ENCODE data around the gene CHRNA1. TPM values are rescaled to one million over a fixed set of nuclear protein-coding genes. Genes with fewer than 3 reads are reported as not detected.

Gene CHRNA1
- total and polyA plus RNA-seq, 2 of the 13 experiments (the other 11 are each of a cell fraction or from before 2014, with no cell fraction given) = not detected

- H3K4me2 ChIP-seq (ENCODE audit: low read depth, low read length) = no peak overlapping the region
- TF ChIP-seq PRDM15 (CRISPR knock-in tag; IDR thresholded peaks at IDR 0.05) = no peak
- TF ChIP-seq SIN3B (IDR thresholded peaks at IDR 0.05; ENCODE audit: low read length) = no peak
- no peak for TF ChIP-seq KDM5B (CRISPR knock-in tag; IDR thresholded peaks at IDR 0.05; ENCODE audit: borderline replicate concordance)
- no peak for TF ChIP-seq ZFP1 (CRISPR knock-in tag; IDR thresholded peaks at IDR 0.05)
- no peak for TF ChIP-seq HNF1A (IDR thresholded peaks at IDR 0.05; ENCODE audit: low read depth)
- no peak for TF ChIP-seq HNF1A (CRISPR knock-in tag; IDR thresholded peaks at IDR 0.05; ENCODE audit: borderline replicate concordance)
- H2AFZ ChIP-seq (ENCODE audit: low read length) = no peak overlapping the region
- H3K27me3 ChIP-seq (ENCODE audit: control insufficient read depth in 1 of 2, insufficient read depth in 2 of 2, low read length in 2 of 2) = peaks cover 2 to 52% of the 10 kb centered on the region in 2 experiments; a peak in 3 of 5 replicates
- 54% methylated on average over 9 of the region's 12 CpGs for WGBS (ENCODE audit: low lambda C conversion rate)
- POLR2A ChIA-PET = no interaction called here
- DNase-seq (ENCODE audit: low spot score) (no peak), FAIRE-seq (no peak), ATAC-seq (no peak)
- no peaks in the 10 kb centered on the region for H3K36me3 ChIP-seq (replicated peaks in 1 of 2; ENCODE audit: control insufficient read depth in 1 of 2, insufficient read depth in 2 of 2, low read length in 2 of 2)
- H3K4me1 ChIP-seq (ENCODE audit: insufficient read depth, low read length) = no peaks in the 10 kb centered on the region
- H4K20me1 ChIP-seq (ENCODE audit: insufficient read depth, low read length) = no peaks in the 10 kb centered on the region
- H3K27ac ChIP-seq (ENCODE audit: extremely low read length, insufficient read depth, low read length) = no peak overlapping the region
- no peaks in the 10 kb centered on the region for H3K9me3 ChIP-seq (ENCODE audit: low read length)
- intact Hi-C loops (cut with micrococcal nuclease; ENCODE audit: unreplicated experiment) (no loop called here), in situ Hi-C loops (cut with HindIII; ENCODE audit: extremely low pct_ligation_motif_present, low pct_unique_long_range_greater_than_20kb) (no loop called here)
- no peaks in the 10 kb centered on the region for H3K79me2 ChIP-seq (ENCODE audit: insufficient read depth, low read length)
- CTCF ChIA-PET (ENCODE audit: low intra/inter-chr PET ratio, low total read pairs) = no interaction called here
- H3K9ac ChIP-seq (ENCODE audit: insufficient read depth, low read depth, low read length) = no peak overlapping the region
- no TSS peak for BruUV-seq (replicated peaks)
- H3K4me3 ChIP-seq (replicated peaks in 1 of 3; ENCODE audit: insufficient read depth in 1 of 3, low read depth in 2 of 3, low read length in 3 of 3) = no peak overlapping the region
Measured at GRCh38 chr2:174730698-174731018, 33.6 kb downstream of the CHRNA1 start.
